GM04504 (cell line): ENCODE data around the gene SYCE1.

Experiments
- DNase-seq: peaks from one replicate; pipeline ENCODE4 v3.0.0-alpha.2; 2012; ENCODE audit warnings: low read depth

Gene SYCE1

GRCh38 chr10:133511907-133512528 lies 53.4 kb downstream of the SYCE1 start:
- no peak for DNase-seq

GRCh38 chr10:133511408-133511807 lies 54.0 kb downstream of the SYCE1 start:
- DNase-seq, result no peak

DNA sequence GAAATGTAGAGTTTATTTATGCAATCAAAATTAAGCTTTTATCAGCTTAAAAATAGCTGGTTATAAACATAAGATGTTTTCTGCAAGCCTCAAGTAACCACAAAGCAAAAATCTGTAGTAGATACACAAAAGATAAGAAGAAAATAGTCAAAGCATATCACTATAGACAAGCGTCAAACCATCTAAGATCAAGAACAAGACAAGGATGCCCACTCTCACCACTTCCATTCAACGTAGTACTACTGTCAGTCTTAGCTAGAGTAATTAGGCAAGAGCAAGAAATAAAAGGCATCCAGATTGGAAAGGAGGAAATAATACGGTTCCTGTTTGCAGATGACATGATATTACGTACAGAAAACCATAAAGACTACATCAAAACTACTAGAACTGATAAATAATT lies 55.7 kb downstream of the SYCE1 start:
- no peak for DNase-seq
